CD4-positive, alpha-beta T cell treated with Interferon gamma for 1 hour (primary cell): ENCODE results near the gene DDX24.

Experiments used
- DNase-seq: peaks from one replicate; pipeline ENCODE4 v3.0.0-alpha.2; 2020

Gene DDX24

DNA sequence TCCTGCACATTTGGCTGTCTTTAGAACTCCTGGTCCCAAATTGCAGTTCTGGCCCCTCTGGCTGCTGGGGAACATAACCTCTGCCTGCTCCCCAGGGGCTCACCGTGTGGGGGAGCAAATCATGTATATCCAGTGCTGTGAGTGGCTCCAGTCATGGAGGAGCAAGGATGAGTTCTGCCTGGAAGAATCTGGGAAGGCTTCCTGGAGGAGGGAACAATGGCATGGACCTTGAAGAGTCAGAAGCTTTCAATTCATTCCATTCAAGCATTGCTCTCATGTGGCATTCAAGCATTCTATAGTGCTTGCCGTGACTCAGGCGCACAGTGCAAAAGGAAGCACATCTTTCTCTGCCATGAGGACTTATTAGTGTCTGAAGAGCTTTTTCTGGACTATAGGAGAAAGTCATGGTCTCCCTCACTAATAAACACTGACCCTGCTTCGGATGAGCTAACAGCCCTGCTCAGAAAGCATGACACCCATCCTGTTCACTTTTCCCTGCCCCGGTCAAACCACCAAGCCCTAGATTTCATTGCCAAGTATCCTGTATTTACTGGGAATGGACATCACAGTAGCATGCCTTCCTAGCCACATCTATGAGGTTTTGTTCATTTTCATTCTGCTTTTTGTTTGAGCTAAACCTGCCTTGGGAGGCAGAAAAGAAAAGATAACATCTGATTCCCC lies 33.0 kb upstream of the DDX24 start:
- DNase-seq: no peak

- DNase-seq: no peak
These were observed 32.5 kb upstream of the DDX24 start for GRCh38 chr14:94113490-94113889.

GRCh38 chr14:94113073-94113472 lies 32.1 kb upstream of the DDX24 start:
- no peak for DNase-seq

DNA sequence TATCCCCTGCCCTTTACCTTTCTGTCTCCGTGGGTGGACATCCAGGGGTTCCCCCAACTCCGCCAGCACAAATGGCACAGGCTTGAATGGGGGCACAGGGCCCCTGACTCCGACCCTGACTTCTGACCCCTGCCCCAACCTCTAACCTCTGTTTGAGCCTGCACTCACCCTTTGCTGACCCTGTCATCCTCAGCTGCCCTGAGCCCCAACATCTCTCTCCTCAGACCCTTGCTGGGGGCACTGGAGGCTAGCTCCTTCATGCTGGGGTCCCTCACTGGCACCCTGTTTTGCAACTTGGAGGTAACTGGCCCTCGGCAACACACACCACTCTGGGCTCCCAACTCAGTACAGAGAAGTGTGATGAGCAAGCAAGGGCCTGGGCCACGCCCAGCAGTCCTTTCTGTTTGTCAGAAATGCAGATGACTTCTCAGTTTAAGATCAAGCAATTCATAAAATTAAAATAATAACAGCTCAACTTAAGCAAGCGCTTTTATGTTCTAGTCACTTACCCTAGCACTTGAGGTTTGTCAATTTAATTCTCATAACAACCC lies 31.6 kb upstream of the DDX24 start:
- no peak for DNase-seq

DNA sequence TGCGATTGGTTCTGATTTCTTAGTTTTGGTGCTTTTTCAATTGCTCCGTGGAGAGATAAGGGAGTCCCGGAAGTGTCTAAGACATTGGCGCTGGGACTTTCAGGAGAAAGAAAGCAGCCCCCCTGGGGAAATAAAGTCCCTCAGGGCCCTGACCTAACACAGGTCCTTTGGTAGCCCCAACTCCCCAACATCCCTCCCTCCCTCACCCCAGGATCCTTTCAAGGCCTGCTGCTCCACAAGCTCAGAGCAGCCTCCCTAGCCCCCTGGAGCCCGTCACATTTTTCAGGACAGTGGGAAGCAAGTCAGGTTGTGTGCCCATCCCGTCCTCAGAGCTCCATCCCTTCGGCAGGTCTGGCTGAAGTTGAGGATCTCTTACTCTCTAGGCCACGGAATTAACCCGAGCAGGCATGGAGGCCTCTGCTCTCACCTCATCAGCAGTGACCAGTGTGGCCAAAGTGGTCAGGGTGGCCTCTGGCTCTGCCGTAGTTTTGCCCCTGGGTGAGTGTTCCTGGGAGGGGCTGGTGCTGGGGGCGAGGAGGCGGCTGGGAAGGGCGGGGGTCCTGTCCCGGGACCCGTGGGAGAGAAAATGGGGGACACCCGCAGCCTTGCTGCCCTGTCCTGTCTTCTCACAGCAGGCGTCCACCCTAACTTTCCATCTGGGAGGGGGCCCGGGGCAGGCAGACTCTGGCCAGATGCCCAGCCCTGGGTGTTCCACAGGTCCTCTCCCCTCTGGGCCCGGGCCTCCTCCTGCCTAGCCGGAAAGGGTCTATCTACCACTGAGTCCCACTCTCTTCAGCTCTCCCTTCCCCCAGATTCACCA lies 30.5 kb upstream of the DDX24 start:
- DNase-seq: no peak

DNA sequence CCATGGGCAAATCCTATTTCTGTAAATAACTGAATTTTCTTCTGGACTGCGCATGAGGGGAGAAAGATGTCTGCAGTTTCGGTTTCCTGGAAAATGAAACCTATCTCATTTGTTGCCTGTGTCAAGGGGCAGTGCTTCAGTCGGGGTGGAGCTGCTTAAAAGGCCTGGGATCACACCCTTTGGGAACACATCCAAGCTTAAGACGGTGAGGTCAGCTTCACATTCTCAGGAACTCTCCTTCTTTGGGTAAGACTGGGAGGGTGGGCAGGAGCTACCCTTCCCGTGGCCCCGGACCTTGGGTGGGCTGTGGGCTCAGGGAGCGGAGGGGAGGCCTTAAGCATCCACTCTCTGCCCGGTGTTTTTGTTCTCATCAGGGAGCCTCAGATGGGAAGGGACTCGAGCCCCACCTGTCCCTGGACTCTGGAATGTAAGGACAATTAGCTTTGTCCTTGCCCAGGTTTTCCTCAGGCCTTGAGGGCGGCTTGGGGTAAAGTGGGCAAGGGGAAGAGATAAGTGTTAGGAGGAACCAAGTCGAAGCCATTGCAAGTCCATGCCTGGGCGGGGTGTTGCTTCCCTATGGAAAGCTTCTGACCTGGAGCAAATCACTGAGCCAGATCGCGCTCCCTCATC lies 29.7 kb upstream of the DDX24 start, which contains the start of gene IFI27:
TSS of gene IFI27 (plus strand) at position 185 of the 630 bp plus-strand sequence.
- DNase-seq: no peak

- no peak for DNase-seq
These were observed 28.9 kb upstream of the DDX24 start for GRCh38 chr14:94109915-94110250.

GRCh38 chr14:94104731-94105130 lies 23.7 kb upstream of the DDX24 start:
- DNase-seq: no peak

DNA sequence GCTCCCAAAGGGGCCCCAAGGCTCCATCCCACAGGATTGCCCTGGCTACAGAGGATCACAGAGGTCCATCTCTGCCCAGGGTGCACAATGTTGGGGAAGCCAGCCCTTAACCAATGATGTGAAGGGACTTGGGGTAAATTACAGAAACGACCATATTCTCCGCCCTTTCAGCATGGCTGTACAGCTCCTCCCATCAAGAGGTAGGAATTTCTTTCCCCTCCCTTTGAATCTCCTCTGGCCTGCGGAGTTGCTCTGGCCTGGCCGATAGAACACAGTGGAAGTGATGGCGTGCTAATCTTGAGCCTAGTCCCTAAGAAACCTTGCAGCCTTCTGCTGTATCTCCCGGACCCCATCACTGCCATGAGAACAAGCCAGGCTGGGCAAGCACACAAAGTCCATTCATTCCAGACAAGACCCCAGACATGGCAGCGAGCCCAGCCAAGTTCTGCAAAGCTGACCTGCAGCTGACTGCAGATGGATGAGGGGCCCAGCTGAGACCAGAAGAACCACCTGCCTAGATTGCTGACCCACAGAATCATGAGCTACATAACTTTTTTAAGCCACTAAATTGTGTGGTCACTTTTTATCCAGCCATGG lies 22.6 kb upstream of the DDX24 start:
- no peak for DNase-seq

DNA sequence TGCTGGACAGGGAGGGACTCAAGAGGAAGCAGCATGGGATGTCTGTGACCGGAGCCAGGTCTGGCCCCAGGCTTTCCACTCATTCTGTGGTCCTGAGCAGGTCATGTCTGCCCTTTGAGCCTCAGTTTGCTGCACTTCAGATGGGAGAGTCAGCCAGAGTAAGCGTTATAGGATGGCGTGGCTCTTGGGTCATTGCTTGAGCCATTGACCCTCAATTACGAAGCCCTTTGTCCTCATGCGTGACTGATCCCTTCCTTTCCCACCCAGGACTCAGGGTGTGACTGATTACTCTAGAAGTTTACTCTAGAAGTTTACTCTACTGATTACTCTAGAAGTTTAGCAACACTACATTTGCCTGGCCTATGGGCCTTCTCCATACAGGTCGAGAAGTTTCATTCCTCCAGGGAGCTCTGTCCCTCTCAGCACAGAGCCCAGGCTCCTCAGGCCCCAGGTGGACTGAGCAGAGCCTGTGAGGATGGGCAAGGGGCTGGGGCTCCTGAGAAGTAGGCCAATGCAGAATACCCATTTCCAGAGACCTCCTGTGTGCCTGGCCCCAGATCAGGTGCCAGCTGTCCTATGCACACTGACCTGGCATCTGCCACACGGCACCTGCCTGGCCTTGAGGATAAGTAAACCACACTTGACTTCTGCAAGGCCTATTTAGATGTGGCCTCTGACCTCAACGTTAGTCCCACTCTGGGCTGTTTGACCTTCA lies 21.9 kb upstream of the DDX24 start:
- no peak for DNase-seq

DNA sequence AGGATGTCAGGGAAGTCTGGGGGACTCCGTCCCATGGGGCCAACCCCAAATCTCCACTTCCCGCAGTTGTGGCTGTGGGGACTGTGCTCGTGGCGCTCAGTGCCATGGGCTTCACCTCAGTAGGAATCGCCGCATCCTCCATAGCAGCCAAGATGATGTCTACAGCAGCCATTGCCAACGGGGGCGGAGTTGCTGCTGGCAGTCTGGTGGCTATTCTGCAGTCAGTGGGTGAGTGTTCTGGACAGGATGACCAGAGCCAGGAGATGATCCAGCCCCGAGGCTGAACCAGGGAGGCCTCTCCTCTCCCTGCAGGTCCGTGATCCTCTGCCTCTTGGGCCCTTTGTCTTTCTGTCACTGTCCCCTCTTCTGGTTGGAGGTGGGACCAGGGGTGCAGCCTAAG lies 20.7 kb upstream of the DDX24 start:
- no peak for DNase-seq

- DNase-seq: no peak
These were observed 19.8 kb upstream of the DDX24 start for GRCh38 chr14:94100847-94101246.

- no peak for DNase-seq
These were observed 18.0 kb upstream of the DDX24 start for GRCh38 chr14:94099006-94099405.

DNA sequence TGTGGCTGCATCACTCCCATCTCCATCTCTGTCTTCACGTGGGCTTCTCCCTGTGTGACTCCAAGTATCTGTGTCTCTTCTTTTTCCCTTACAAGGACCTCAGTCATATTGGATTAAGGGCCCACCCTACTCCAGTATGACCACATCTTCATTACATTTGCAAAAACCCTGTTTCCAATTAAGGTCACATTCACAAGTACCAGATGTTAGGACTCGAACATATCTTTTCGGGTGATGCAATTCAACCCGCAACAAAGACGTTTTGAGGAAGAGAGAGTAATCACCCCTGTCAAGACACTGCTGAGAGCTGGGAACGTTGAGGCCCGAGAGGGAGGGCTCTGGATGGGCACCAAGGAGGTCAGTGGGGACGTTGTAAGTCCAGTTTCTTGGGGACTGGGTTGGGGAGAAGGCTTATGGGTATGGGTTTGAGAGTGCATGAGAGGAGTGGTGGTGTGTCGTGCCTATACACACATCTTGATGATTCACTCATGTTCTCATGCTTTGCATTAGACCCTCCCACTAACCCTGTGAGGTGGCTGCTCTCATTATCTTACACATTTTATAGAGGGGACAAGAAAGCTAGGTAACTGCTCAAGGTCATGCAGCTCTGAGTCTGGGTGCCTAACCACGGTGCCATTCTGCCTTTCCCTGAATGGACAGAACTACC lies 17.5 kb upstream of the DDX24 start:
- no peak for DNase-seq

GRCh38 chr14:94097091-94097490 lies 16.1 kb upstream of the DDX24 start:
- no peak for DNase-seq

- DNase-seq: no peak
These were observed 12.4 kb upstream of the DDX24 start for GRCh38 chr14:94093418-94093817.

DNA sequence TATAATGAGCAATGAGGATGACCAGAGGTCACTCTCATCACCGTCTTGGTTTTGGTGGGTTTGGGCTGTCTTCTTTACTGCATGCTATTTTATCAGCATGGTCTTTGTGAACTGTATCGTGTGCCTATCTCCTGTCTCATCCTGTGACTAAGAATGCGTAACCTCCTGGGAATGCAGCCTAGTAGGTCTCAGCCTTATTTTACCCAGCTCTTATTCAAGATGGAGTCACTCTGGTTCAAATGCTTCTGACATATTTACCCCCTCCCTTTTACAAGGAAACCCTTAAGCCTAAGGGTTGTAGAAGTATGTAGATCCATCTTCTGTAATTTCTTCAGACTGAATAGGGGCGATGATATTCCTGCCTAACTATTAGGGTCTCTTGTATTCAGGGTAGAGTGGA lies 8.5 kb upstream of the DDX24 start:
- no peak for DNase-seq

GRCh38 chr14:94088516-94088915 lies 7.5 kb upstream of the DDX24 start:
- no peak for DNase-seq

DNA sequence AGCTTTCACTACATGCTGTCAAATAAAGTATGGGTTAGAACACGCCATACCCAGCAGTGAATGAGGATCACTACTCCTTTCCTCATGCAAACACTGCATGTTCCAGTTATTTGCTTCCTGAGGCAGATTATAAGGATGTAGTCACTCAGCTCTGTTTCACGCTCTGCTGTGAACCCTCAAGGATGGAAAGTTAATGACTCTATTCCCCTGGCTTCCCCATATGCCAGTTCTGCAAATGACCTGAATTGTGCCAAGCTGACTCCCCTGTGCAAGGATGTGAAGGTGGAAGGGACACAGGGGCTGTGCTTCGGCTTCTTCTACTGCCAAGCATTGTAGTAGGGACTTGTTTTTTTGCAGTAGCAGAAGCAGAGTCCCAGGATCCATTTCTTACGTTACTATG lies 6.9 kb upstream of the DDX24 start:
- DNase-seq: no peak

- DNase-seq: no peak
These were observed 401 bp upstream of the DDX24 start for GRCh38 chr14:94081386-94081820.

DNA sequence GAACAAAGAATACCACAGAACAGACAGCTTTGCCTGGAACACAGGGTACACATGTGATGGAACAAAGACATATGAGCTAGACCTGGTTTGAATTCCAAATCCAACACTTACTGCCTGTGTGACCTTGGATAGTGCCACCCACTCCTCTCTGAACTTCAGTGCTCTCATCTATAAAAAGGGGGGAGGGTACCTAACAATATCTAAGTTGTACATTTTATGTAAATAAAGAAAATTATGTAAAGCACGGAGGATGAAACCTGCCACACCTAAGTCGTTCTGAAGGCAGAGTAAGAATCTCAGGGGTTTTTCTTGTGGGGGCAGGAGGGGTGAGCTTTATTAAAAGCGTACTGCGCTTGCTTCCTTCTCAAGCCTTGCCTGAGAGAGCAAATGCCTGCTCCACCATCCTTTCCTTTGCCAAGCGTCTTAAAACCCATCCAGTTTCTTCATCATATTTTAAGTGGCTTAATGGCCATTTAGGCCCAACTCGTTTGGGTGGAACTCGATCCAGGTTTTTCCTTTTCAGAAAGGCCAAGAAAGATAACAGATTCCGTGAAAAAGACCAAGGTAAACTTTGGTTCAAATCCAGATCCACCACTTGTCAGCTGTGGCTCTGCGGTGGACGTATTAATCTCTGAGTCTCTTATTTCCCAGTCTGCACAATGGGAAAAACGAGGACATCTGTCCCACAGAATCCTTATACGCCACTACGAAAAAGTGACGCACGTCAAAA lies 946 bp downstream of the DDX24 start:
- DNase-seq: no peak
